Cardiac fibroblast (primary cell): ENCODE results near the gene SLC4A9.
A peak's percentile ranks its signal among the peaks of the same experiment; 100 is the strongest.

ENCODE experiments used
- DNase-seq, 2 donors: peaks; one replicate each; pipeline versions ENCODE4 v3.0.0 to v3.0.0-alpha.2; 2010; ENCODE audit warnings: low read depth in 2 of 2
- H3K4me3 ChIP-seq, 2 donors: replicated peaks in 1 of 2; 1 replicate in 1 of 2; 2 replicates in 1 of 2; pipeline ENCODE4 v1.5.1; 2011; ENCODE audit warnings: low read depth in 2 of 2, low read length in 2 of 2, mild to moderate bottlenecking in 2 of 2, moderate library complexity in 1 of 2
- CTCF ChIP-seq: IDR thresholded peaks from one replicate; pipeline ENCODE4 v1.5.1; 2011; ENCODE audit warnings: low read depth, mild to moderate bottlenecking, low read length, inconsistent platforms

Gene SLC4A9

GRCh38 chr5:140325486-140325885 lies 34.5 kb upstream of the SLC4A9 start:
- TF ChIP-seq CTCF = no peak
- no peak overlapping the region for H3K4me3 ChIP-seq
- no peak for DNase-seq

- TF ChIP-seq CTCF = no peak
- H3K4me3 ChIP-seq = no peak overlapping the region
- DNase-seq = peak; percentile 80 to 82
Observed at GRCh38 chr5:140327589-140327988, 32.4 kb upstream of the SLC4A9 start.

GRCh38 chr5:140328036-140328764 lies 31.8 kb upstream of the SLC4A9 start:
- H3K4me3 ChIP-seq = no peak overlapping the region
- DNase-seq = no peak
- TF ChIP-seq CTCF = no peak

GRCh38 chr5:140329739-140330481 lies 30.1 kb upstream of the SLC4A9 start:
- no peak overlapping the region for H3K4me3 ChIP-seq
- peak in 1 of 2 donors; percentile 56 for DNase-seq
- no peak for TF ChIP-seq CTCF

- TF ChIP-seq CTCF = no peak
Observed at GRCh38 chr5:140331638-140332037, 28.4 kb upstream of the SLC4A9 start.

GRCh38 chr5:140336388-140336787 lies 23.6 kb upstream of the SLC4A9 start:
- DNase-seq = peak in 1 of 2 donors; percentile 37
- no peak for TF ChIP-seq CTCF

More at GRCh38 chr5:140331638-140332037, 28.4 kb upstream of the SLC4A9 start:
- H3K4me3 ChIP-seq = no peak overlapping the region
- no peak for DNase-seq

More at GRCh38 chr5:140336388-140336787, 23.6 kb upstream of the SLC4A9 start:
- no peak overlapping the region for H3K4me3 ChIP-seq
